HEK293 (cell line): ENCODE measurements around the gene UACA.

Experiments used
- AEBP2 ChIP-seq: fragments of 450-650 bp; formaldehyde crosslinking; IDR thresholded peaks from 2 replicates; pipeline ENCODE4 v1.5.1; 2016; ENCODE audit warnings: missing biosample characterization, missing genetic modification characterization, borderline replicate concordance
- BCL11B ChIP-seq: fragments of 450-650 bp; formaldehyde crosslinking; IDR thresholded peaks from 2 replicates; pipeline ENCODE4 v1.5.1; 2016; ENCODE audit warnings: low read depth, missing biosample characterization, missing genetic modification characterization
- FEZF1 ChIP-seq: fragments of 450-650 bp; formaldehyde crosslinking; IDR thresholded peaks from 2 replicates; pipeline ENCODE4 v1.5.1; 2016; ENCODE audit warnings: missing biosample characterization, missing genetic modification characterization
- HOXC10 ChIP-seq: sonication (generic); formaldehyde crosslinking; IDR thresholded peaks from 2 replicates; pipeline ENCODE4 v1.8.1; 2023; ENCODE audit warnings: mild to moderate bottlenecking, missing genetic modification reagents
- INSM2 ChIP-seq: fragments of 450-650 bp; formaldehyde crosslinking; IDR thresholded peaks from 2 replicates; pipeline ENCODE4 v1.5.1; 2016; ENCODE audit warnings: missing biosample characterization, missing genetic modification characterization
- KLF7 ChIP-seq: fragments of 450-650 bp; formaldehyde crosslinking; IDR thresholded peaks from 2 replicates; pipeline ENCODE4 v1.5.1; 2016; ENCODE audit warnings: missing biosample characterization, missing genetic modification characterization, borderline replicate concordance
- PBX3 ChIP-seq: sonication (generic); formaldehyde crosslinking; IDR thresholded peaks from 2 replicates; pipeline ENCODE4 v1.8.1; 2022; ENCODE audit warnings: mild to moderate bottlenecking, moderate library complexity, missing genetic modification reagents
- TCF7L2 ChIP-seq: IDR thresholded peaks from 2 replicates; pipeline ENCODE4 v1.6.1; 2011; ENCODE audit warnings: low read depth, mild to moderate bottlenecking, inconsistent platforms, low read length, moderate library complexity, borderline replicate concordance
- ZBTB20 ChIP-seq: fragments of 450-650 bp; formaldehyde crosslinking; IDR thresholded peaks from 2 replicates; pipeline ENCODE4 v1.5.1; 2016; ENCODE audit warnings: missing biosample characterization, missing genetic modification characterization
- ZBTB48 ChIP-seq: fragments of 450-650 bp; formaldehyde crosslinking; IDR thresholded peaks from 2 replicates; pipeline ENCODE4 v1.5.1; 2016; ENCODE audit warnings: missing biosample characterization, missing genetic modification characterization
- ZFP37 ChIP-seq: fragments of 450-650 bp; formaldehyde crosslinking; IDR thresholded peaks from 2 replicates; pipeline ENCODE4 v1.5.1; 2016; ENCODE audit warnings: missing biosample characterization, missing genetic modification characterization
- ZNF175 ChIP-seq: fragments of 450-650 bp; formaldehyde crosslinking; IDR thresholded peaks from 2 replicates; pipeline ENCODE4 v1.5.1; 2016; ENCODE audit warnings: missing biosample characterization, missing genetic modification characterization
- ZNF221 ChIP-seq: fragments of 450-650 bp; formaldehyde crosslinking; IDR thresholded peaks from 2 replicates; pipeline ENCODE4 v1.5.1; 2017; ENCODE audit warnings: missing biosample characterization, missing genetic modification characterization, borderline replicate concordance
- ZNF223 ChIP-seq: fragments of 450-650 bp; formaldehyde crosslinking; IDR thresholded peaks from 2 replicates; pipeline ENCODE4 v1.5.1; 2016; ENCODE audit warnings: missing biosample characterization, missing genetic modification characterization
- ZNF239 ChIP-seq: fragments of 450-650 bp; formaldehyde crosslinking; IDR thresholded peaks from 2 replicates; pipeline ENCODE4 v1.5.1; 2016; ENCODE audit warnings: missing biosample characterization, missing genetic modification characterization
- ZNF26 ChIP-seq: fragments of 450-650 bp; formaldehyde crosslinking; IDR thresholded peaks from 2 replicates; pipeline ENCODE4 v1.5.1; 2016; ENCODE audit warnings: missing biosample characterization, missing genetic modification characterization
- ZNF274 ChIP-seq, 2 experiments: fragments of 200-500 bp in 1 of 2; fragments of 450-650 bp in 1 of 2; sonication (Bioruptor generic) in 1 of 2; formaldehyde crosslinking in 1 of 2; IDR thresholded peaks; 2 replicates each; pipeline versions ENCODE4 v1.5.1 to v1.6.1; 2014 to 2016; ENCODE audit warnings: borderline replicate concordance in 1 of 2, inconsistent platforms in 1 of 2, low read length in 1 of 2, missing biosample characterization in 1 of 2, missing genetic modification characterization in 1 of 2
- ZNF366 ChIP-seq: fragments of 450-650 bp; formaldehyde crosslinking; conservative IDR thresholded peaks from 2 replicates; pipeline ENCODE4 v1.5.1; 2016; ENCODE audit warnings: missing biosample characterization, missing genetic modification characterization
- ZNF394 ChIP-seq: fragments of 450-650 bp; formaldehyde crosslinking; IDR thresholded peaks from 2 replicates; pipeline ENCODE4 v1.5.1; 2016; ENCODE audit warnings: missing biosample characterization, missing genetic modification characterization, mild to moderate bottlenecking, moderate library complexity, borderline replicate concordance
- ZNF404 ChIP-seq: fragments of 450-650 bp; formaldehyde crosslinking; IDR thresholded peaks from 2 replicates; pipeline ENCODE4 v1.5.1; 2017; ENCODE audit warnings: missing biosample characterization, missing genetic modification characterization
- ZNF416 ChIP-seq: fragments of 450-650 bp; formaldehyde crosslinking; IDR thresholded peaks from 2 replicates; pipeline ENCODE4 v1.5.1; 2016; ENCODE audit warnings: missing biosample characterization, missing genetic modification characterization
- ZNF423 ChIP-seq: fragments of 450-650 bp; formaldehyde crosslinking; IDR thresholded peaks from 2 replicates; pipeline ENCODE4 v1.5.1; 2016; ENCODE audit warnings: missing biosample characterization, missing genetic modification characterization
- ZNF473 ChIP-seq: fragments of 450-650 bp; formaldehyde crosslinking; IDR thresholded peaks from 2 replicates; pipeline ENCODE4 v1.5.1; 2017; ENCODE audit warnings: missing biosample characterization, missing genetic modification characterization
- ZNF558 ChIP-seq: fragments of 450-650 bp; formaldehyde crosslinking; IDR thresholded peaks from 2 replicates; pipeline ENCODE4 v1.5.1; 2016; ENCODE audit warnings: missing biosample characterization, missing genetic modification characterization
- ZNF621 ChIP-seq: fragments of 450-650 bp; formaldehyde crosslinking; IDR thresholded peaks from 2 replicates; pipeline ENCODE4 v1.5.1; 2017; ENCODE audit warnings: missing biosample characterization, missing genetic modification characterization
- ZNF624 ChIP-seq: fragments of 450-650 bp; formaldehyde crosslinking; IDR thresholded peaks from 2 replicates; pipeline ENCODE4 v1.5.1; 2017; ENCODE audit warnings: missing biosample characterization, missing genetic modification characterization
- ZNF629 ChIP-seq: fragments of 450-650 bp; formaldehyde crosslinking; IDR thresholded peaks from 2 replicates; pipeline ENCODE4 v1.5.1; 2017; ENCODE audit warnings: missing biosample characterization, missing genetic modification characterization
- ZNF658 ChIP-seq: fragments of 450-650 bp; formaldehyde crosslinking; IDR thresholded peaks from 2 replicates; pipeline ENCODE4; 2016; ENCODE audit warnings: missing biosample characterization, missing genetic modification characterization
- ZNF664 ChIP-seq: fragments of 450-650 bp; formaldehyde crosslinking; IDR thresholded peaks from 2 replicates; pipeline ENCODE4 v1.5.1; 2016; ENCODE audit warnings: missing biosample characterization, missing genetic modification characterization
- ZNF768 ChIP-seq: fragments of 450-650 bp; formaldehyde crosslinking; IDR thresholded peaks from 2 replicates; pipeline ENCODE4 v1.5.1; 2018; ENCODE audit warnings: missing biosample characterization, mild to moderate bottlenecking, missing genetic modification characterization
- ZSCAN5A ChIP-seq: fragments of 450-650 bp; formaldehyde crosslinking; IDR thresholded peaks from 2 replicates; pipeline ENCODE4 v1.5.1; 2016; ENCODE audit warnings: missing biosample characterization, missing genetic modification characterization

Gene UACA

GRCh38 chr15:70763120-70763949 is at the start of gene UACA (continued):
- TF ChIP-seq BCL11B (tag by site-specific recombination) = no peak
- 0 out of 2 replicates have a peak, but pooled peaks have one; percentile 38 for TF ChIP-seq ZFP37 (tag by site-specific recombination)
- TF ChIP-seq ZNF175 (tag by site-specific recombination) = no peak
- TF ChIP-seq ZSCAN5A (tag by site-specific recombination) = no peak
- TF ChIP-seq ZNF404 (tag by site-specific recombination) = no peak
- no peak for TF ChIP-seq HOXC10 (CRISPR knock-in tag)
- no peak for TF ChIP-seq ZNF26 (tag by site-specific recombination)
- no peak for TF ChIP-seq ZNF274 (IDR thresholded peaks at IDR 0.05; ENCODE audit: low read length)
- TF ChIP-seq ZNF274 (tag by site-specific recombination; IDR thresholded peaks at IDR 0.05; ENCODE audit: borderline replicate concordance) = no peak
- TF ChIP-seq ZNF394 (tag by site-specific recombination) = peak; percentile 25
- TF ChIP-seq ZNF629 = no peak; the same call in none of the 2 replicates
- no peak for TF ChIP-seq ZNF416
- no peak for TF ChIP-seq INSM2 (tag by site-specific recombination)
- TF ChIP-seq ZNF223 (tag by site-specific recombination) = 0 out of 2 replicates have a peak, but pooled peaks have one; percentile 13
- peak; percentile 66; the same call in 1 of the 2 replicates for TF ChIP-seq KLF7 (tag by site-specific recombination)
- TF ChIP-seq ZBTB48 (tag by site-specific recombination) = no peak
- TF ChIP-seq ZNF423 (tag by site-specific recombination) = no peak
- no peak; the same call in 1 of the 2 replicates for TF ChIP-seq ZNF221
- no peak for TF ChIP-seq ZNF664
- TF ChIP-seq FEZF1 = no peak
- no peak for TF ChIP-seq ZNF558 (tag by site-specific recombination)
- TF ChIP-seq ZNF621 (tag by site-specific recombination) = no peak
- peak; percentile 98 for TF ChIP-seq ZBTB20 (tag by site-specific recombination)
- TF ChIP-seq ZNF624 (tag by site-specific recombination) = no peak
- TF ChIP-seq AEBP2 (tag by site-specific recombination) = no peak
- TF ChIP-seq ZNF658 (tag by site-specific recombination) = no peak
- TF ChIP-seq ZNF239 (tag by site-specific recombination) = no peak
- no peak for TF ChIP-seq TCF7L2
- TF ChIP-seq ZNF366 = peak; percentile 74
- peak; percentile 68; the same call in 1 of the 2 replicates for TF ChIP-seq PBX3 (CRISPR knock-in tag)
- TF ChIP-seq ZNF473 (tag by site-specific recombination) = no peak
- peak; percentile 67; the same call in 1 of the 2 replicates for TF ChIP-seq ZNF768
